ENCODE results near the gene ATAD3B. TPM values are rescaled to one million over a fixed set of nuclear protein-coding genes. Genes with fewer than 3 reads are reported as not detected.
A peak's percentile ranks its signal among the peaks of the same experiment; 100 is the strongest.

The ATAD3B gene
- total and polyA plus RNA-seq, 2 of the 13 experiments (the other 11 are each of a cell fraction or from before 2014, with no cell fraction given) = 9.6 to 31.1 TPM

- WGBS (ENCODE audit: low lambda C conversion rate) = 91% methylated on average over 18 of the region's 19 CpGs
- CTCF ChIA-PET (ENCODE audit: low intra/inter-chr PET ratio, low total read pairs) = no interaction called here
- Histone ChIP-seq H3K4me3 (replicated peaks in 1 of 3; ENCODE audit: insufficient read depth in 1 of 3, low read depth in 2 of 3, low read length in 3 of 3) (no peak overlapping the region), H3K9me3 (ENCODE audit: low read length) (no peaks in the 10 kb centered on the region), H3K27ac (ENCODE audit: extremely low read length, insufficient read depth, low read length) (no peak overlapping the region), H3K79me2 (ENCODE audit: insufficient read depth, low read length) (no peaks in the 10 kb centered on the region), H3K9ac (ENCODE audit: insufficient read depth, low read depth, low read length) (no peak overlapping the region), H3K36me3 (replicated peaks in 1 of 2; ENCODE audit: control insufficient read depth in 1 of 2, insufficient read depth in 2 of 2, low read length in 2 of 2) (peaks cover 5 to 14% of the 10 kb centered on the region in 2 experiments; a peak in 4 of 5 replicates), H4K20me1 (ENCODE audit: insufficient read depth, low read length) (no peaks in the 10 kb centered on the region), H3K4me2 (ENCODE audit: low read depth, low read length) (no peak overlapping the region), H3K27me3 (ENCODE audit: control insufficient read depth in 1 of 2, insufficient read depth in 2 of 2, low read length in 2 of 2) (no peaks in the 10 kb centered on the region), H3K4me1 (ENCODE audit: insufficient read depth, low read length) (no peaks in the 10 kb centered on the region), H2AFZ (ENCODE audit: low read length) (no peak overlapping the region)
- FAIRE-seq (no peak), ATAC-seq (no peak), DNase-seq (ENCODE audit: low spot score) (no peak)
- POLR2A ChIA-PET = no interaction called here
- intact Hi-C loops (cut with micrococcal nuclease; ENCODE audit: unreplicated experiment) (no loop called here), in situ Hi-C loops (cut with HindIII; ENCODE audit: extremely low pct_ligation_motif_present, low pct_unique_long_range_greater_than_20kb) (no loop called here)
- TF ChIP-seq PCBP1 (IDR thresholded peaks at IDR 0.05; ENCODE audit: borderline replicate concordance, low read depth, low read length) = peak; percentile 35; the same call in 1 of the 2 replicates
- TF ChIP-seq AGO2 (optimal IDR thresholded peaks at IDR 0.05; ENCODE audit: low read depth, low read length) = peak; percentile 60
- TF ChIP-seq GRHL1 (CRISPR knock-in tag; conservative IDR thresholded peaks at IDR 0.05) = no peak
- BruUV-seq (replicated peaks) = no TSS peak
These were observed 72.1 kb downstream of the ATAD3B start for GRCh38 chr1:1543706-1544099.

GRCh38 chr1:1544544-1544943 is 73.0 kb downstream of the ATAD3B start:
- in situ Hi-C loops (cut with HindIII; ENCODE audit: extremely low pct_ligation_motif_present, low pct_unique_long_range_greater_than_20kb) (no loop called here), intact Hi-C loops (cut with micrococcal nuclease; ENCODE audit: unreplicated experiment) (no loop called here)
- DNase-seq (ENCODE audit: low spot score) (no peak), ATAC-seq (no peak), FAIRE-seq (no peak)
- Histone ChIP-seq H3K4me3 (replicated peaks in 1 of 3; ENCODE audit: insufficient read depth in 1 of 3, low read depth in 2 of 3, low read length in 3 of 3) (no peak overlapping the region), H3K4me2 (ENCODE audit: low read depth, low read length) (no peak overlapping the region), H3K4me1 (ENCODE audit: insufficient read depth, low read length) (no peaks in the 10 kb centered on the region), H3K27me3 (ENCODE audit: control insufficient read depth in 1 of 2, insufficient read depth in 2 of 2, low read length in 2 of 2) (no peaks in the 10 kb centered on the region), H2AFZ (ENCODE audit: low read length) (no peak overlapping the region), H3K27ac (ENCODE audit: extremely low read length, insufficient read depth, low read length) (no peak overlapping the region), H3K36me3 (replicated peaks in 1 of 2; ENCODE audit: control insufficient read depth in 1 of 2, insufficient read depth in 2 of 2, low read length in 2 of 2) (peaks cover 5 to 14% of the 10 kb centered on the region in 2 experiments; a peak in 4 of 5 replicates), H3K79me2 (ENCODE audit: insufficient read depth, low read length) (no peaks in the 10 kb centered on the region), H4K20me1 (ENCODE audit: insufficient read depth, low read length) (no peaks in the 10 kb centered on the region), H3K9me3 (ENCODE audit: low read length) (no peaks in the 10 kb centered on the region), H3K9ac (ENCODE audit: insufficient read depth, low read depth, low read length) (no peak overlapping the region)
- CTCF ChIA-PET (ENCODE audit: low intra/inter-chr PET ratio, low total read pairs) = no interaction called here
- WGBS (ENCODE audit: low lambda C conversion rate) = 90% methylated on average over 10 of the region's 10 CpGs
- BruUV-seq (replicated peaks) = no TSS peak
- POLR2A ChIA-PET = no interaction called here
- TF ChIP-seq ZNF576 (CRISPR knock-in tag; IDR thresholded peaks at IDR 0.05) (no peak), ZNF432 (CRISPR knock-in tag; IDR thresholded peaks at IDR 0.05; ENCODE audit: borderline replicate concordance) (no peak), MAX (IDR thresholded peaks at IDR 0.05) (no peak), ZFY (CRISPR knock-in tag; IDR thresholded peaks at IDR 0.05) (no peak), MED13 (CRISPR knock-in tag; IDR thresholded peaks at IDR 0.05) (no peak), ZMAT3 (CRISPR knock-in tag; conservative IDR thresholded peaks at IDR 0.05) (no peak), TOE1 (CRISPR knock-in tag; IDR thresholded peaks at IDR 0.05) (no peak), ZNF546 (CRISPR knock-in tag; conservative IDR thresholded peaks at IDR 0.05) (no peak), HNRNPK (IDR thresholded peaks at IDR 0.05; ENCODE audit: low read depth, low read length, poor library complexity, severe bottlenecking) (no peak), GTF3A (CRISPR knock-in tag; conservative IDR thresholded peaks at IDR 0.05) (no peak), ZSCAN9 (CRISPR knock-in tag; IDR thresholded peaks at IDR 0.05; ENCODE audit: borderline replicate concordance) (no peak), SMC3 (IDR thresholded peaks at IDR 0.05; ENCODE audit: low read length) (no peak), ZNF484 (CRISPR knock-in tag; IDR thresholded peaks at IDR 0.05; ENCODE audit: borderline replicate concordance, low read depth) (no peak), ATF4 (CRISPR knock-in tag; IDR thresholded peaks at IDR 0.05) (no peak), ELF4 (CRISPR knock-in tag; IDR thresholded peaks at IDR 0.05; ENCODE audit: borderline replicate concordance) (no peak)
